ENCODE data around the gene ANXA3.

- TF ChIP-seq CTCF (IDR thresholded peaks at IDR 0.05) (no peak), EZH2 (IDR thresholded peaks at IDR 0.05) (no peak), EZH2phosphoT487 (IDR thresholded peaks at IDR 0.05) (no peak)
Observed at GRCh38 chr4:78599931-78600375, 48.4 kb downstream of the ANXA3 start.
